ENCODE measurements around the gene STYXL1.

STYXL1 gene

GRCh38 chr7:75994388-75995051 lies 53.3 kb downstream of the STYXL1 start, which contains the start of gene TMEM120A:
TSS of gene TMEM120A (minus strand) at chr7:75994595. CDS start at chr7:75994570, 25 bp downstream.
- peak; percentile 56 to 98 (median 91) for DNase-seq

GRCh38 chr7:75993689-75994387 lies 54.0 kb downstream of the STYXL1 start:
- peak in 47 of 58 donors; percentile 24 to 85 (median 57) for DNase-seq

DNA sequence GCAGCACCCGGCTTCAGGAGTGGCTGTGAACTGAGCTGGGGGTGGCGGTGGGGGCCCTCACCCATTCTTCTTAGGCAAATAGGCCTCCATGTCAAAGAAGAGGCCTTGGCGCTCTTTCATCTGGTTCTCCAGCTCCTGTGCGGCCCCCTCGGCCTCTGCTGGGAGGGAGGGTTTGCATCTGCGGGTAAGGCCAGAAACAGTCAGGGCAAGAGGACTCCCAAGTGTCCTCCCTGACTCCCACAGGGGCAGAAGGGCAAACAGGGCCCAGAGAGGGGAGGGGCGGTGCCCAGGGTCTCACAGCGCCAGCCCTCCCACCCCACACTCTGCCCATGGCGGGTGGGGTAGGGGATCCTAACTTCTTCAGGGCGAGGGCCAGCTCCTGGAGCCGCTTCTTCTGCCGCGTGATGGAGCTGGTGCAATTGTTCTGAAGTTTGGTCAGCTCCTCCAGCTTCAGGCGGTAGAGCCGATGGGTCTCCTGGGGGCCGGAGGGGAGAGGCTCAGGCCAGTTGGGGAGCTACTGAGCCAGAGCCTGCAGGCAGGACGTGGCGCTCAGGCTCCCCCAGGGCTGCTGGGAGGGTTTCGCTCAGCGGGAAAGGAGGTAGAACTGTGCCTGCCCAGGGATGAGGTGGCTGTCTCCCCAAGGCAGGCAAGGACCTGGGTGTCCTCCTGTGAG lies 55.6 kb downstream of the STYXL1 start:
- DNase-seq, result no peak

GRCh38 chr7:75991531-75992082 lies 56.2 kb downstream of the STYXL1 start:
- no peak for DNase-seq

DNA sequence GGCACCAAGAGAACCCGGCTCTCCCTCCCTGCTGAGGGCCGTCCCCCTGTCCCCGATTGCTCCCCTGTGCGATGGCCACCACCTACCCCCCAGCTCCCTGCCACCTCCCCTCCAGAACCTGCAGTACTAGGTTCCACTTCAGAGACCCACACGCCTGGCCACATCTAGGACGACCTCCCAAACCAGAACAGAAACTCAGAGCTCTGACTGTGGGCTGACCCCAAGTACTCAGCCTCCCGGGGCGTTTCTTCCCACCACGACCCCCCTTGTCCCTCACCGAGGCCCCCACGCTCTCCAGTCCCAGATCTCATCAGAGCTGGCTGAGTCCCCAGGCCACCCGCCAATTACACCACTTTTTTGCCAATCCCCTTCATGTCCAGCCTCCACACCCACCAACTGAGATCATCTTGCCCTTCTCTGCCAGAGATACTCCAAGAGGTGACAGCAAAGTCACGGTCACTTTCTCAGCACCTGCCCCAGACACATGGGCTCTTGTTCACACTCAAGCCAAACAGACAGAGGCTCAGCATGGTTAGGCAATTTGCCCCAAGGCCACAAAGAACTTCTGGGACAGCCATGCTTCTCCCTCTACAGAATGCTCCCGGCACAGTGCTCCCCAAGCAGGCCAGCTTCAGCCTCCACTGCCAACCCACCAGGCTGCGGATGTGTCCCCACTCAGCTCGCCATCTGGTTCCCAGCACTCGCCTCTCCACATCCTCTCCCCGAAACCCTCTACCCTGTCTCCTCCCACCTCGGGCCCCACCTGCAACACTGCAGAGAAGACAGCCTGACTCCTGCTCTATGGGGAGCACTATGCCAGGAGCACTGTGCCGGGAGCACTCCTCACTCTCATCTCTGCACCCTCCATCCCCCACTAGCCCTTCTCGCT lies 58.1 kb downstream of the STYXL1 start:
- DNase-seq, result no peak

DNA sequence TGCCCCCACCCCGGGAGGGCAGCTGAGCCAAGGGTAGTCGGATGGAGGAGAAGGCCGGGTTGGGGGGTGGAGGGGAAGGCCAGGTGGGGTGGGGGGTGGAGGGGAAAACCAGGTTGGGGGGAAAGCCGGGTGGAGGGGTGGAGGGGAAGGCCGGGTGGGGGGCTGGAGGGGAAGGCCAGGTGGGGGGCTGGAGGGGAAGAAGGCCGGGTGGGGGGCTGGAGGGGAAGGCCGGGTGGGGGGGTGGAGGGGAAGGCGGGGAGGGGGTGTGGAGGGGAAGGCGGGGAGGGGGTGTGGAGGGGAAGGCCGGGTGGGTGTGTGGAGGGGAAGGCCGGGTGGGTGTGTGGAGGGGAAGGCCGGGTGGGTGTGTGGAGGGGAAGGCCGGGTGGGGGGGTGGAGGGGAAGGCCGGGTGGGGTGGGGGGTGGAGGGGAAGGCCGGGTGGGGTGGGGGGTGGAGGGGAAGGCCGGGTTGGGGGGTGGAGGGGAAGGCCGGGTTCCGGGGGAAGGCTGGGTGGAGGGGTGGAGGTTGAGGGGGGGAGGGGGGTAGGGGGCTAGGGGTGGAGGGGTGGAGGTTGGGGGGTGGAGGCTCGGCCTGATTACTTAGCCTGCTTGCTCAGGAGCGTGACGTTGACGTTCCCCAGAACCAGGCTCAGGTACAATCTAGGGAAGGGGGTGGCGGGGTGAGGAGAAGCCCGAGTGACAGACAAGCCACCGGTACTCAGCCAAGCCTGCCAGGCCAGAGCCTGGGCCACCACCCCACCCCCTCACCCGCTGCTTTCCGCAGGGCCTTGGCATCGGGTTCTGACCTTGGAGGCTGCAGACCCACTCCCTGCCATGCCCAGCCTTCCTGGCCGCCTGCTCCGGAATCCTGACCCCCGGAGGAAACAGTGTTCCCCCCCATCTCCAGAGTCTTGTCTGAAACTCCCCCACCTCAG lies 59.0 kb downstream of the STYXL1 start:
- DNase-seq, result peak in 14 of 58 donors; percentile 10 to 59 (median 24)

GRCh38 chr7:75987805-75988567 lies 59.8 kb downstream of the STYXL1 start:
- DNase-seq, result no peak

DNA sequence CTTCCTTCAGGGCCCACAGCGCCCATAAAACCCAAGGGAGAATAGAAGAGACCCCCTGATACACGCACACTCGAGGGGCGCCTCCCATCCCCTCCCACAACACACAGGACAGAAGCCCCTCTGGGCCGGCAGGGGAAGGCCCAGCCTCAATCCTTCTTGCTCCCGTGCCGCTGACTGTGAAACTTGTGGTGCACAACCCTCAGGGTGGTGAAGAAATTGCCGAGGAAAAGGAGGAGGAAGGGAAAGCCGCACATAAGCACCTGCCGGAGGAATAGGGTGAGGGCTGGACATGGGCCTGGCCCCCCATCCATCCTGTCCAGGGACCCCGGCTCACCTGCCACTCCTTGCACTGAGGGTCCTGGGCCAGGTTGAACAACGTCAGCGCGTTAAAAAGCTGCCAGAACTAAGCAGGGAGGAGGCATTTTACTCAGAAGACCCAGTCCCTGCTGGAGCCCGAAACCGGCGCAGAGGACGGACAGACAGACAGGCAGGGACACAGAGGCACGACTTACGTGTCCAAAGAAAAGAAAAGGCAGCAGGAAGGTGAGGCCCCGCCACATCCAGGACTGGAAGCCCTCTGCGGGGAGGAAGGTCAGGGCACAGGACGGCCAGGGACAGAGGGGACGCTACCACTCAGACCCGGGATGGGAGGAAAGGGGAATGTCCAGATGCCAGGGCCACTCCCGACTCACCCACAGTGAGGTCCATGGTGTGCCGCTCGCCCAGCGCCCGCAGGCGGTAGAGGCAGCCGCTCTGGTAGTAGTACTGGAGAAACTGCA lies 60.6 kb downstream of the STYXL1 start:
- no peak for DNase-seq

DNA sequence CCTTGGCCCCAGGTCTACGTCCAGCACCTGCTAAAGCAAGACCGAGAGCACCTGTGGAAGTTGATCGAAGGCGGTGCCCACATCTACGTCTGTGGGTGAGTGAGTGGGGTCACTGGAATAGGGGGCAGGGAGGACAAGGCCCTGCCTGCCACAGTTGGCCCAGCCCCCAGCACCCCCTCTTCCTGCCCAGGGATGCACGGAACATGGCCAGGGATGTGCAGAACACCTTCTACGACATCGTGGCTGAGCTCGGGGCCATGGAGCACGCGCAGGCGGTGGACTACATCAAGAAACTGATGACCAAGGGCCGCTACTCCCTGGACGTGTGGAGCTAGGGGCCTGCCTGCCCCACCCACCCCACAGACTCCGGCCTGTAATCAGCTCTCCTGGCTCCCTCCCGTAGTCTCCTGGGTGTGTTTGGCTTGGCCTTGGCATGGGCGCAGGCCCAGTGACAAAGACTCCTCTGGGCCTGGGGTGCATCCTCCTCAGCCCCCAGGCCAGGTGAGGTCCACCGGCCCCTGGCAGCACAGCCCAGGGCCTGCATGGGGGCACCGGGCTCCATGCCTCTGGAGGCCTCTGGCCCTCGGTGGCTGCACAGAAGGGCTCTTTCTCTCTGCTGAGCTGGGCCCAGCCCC lies 61.5 kb downstream of the STYXL1 start:
- DNase-seq, result no peak

DNA sequence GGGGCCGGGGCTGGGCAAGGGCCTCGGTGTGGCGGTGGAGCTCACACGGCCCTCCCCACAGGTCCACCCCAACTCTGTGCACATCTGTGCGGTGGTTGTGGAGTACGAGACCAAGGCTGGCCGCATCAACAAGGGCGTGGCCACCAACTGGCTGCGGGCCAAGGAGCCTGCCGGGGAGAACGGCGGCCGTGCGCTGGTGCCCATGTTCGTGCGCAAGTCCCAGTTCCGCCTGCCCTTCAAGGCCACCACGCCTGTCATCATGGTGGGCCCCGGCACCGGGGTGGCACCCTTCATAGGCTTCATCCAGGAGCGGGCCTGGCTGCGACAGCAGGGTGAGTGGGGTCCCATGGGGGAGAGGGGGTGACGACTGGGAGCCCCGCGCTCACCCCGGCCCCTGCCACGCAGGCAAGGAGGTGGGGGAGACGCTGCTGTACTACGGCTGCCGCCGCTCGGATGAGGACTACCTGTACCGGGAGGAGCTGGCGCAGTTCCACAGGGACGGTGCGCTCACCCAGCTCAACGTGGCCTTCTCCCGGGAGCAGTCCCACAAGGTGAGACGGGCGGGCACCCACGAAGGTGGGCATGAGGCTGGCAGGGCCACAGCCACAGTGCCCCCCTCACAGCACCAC lies 62.2 kb downstream of the STYXL1 start:
- no peak for DNase-seq

- DNase-seq, result no peak
Measured at GRCh38 chr7:75985009-75985517, 62.7 kb downstream of the STYXL1 start.

DNA sequence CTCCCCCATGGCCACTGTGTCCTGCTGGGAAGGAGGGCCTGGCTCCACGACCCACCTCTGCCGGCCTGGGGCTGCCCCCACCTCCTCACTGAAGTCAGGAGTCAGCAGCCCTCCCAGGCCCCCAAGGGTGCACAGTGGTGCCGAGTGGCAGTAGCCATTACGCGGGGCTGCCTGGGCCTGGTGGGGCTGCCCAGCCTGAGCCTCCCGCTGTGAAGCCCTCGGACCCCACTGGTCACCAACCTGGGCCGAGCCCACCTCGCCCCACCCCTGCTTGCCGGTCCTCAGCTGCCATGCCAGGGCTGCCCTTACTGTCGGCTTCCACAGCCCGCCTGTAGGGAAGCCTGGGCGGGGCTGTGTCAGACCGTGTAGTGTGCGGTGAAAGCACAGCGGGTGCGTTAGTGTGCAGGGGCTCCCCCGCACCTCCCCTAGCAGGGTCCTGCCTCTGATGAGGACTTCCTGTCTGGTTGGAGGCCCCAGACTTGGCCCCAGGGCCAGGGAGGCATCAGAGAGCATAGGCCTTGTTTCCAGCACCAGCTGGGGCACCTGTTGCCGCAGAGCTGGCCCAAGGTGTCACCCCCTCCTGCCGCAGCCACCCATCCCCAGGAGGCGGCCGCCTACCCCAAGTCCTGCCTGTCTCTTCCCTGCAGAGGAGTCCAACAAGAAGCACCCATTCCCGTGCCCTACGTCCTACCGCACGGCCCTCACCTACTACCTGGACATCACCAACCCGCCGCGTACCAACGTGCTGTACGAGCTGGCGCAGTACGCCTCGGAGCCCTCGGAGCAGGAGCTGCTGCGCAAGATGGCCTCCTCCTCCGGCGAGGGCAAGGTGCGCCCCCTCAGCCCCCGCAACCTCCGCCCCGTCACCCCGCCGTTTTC lies 63.4 kb downstream of the STYXL1 start:
- no peak for DNase-seq

GRCh38 chr7:75983471-75984129 lies 64.2 kb downstream of the STYXL1 start:
- no peak for DNase-seq

DNA sequence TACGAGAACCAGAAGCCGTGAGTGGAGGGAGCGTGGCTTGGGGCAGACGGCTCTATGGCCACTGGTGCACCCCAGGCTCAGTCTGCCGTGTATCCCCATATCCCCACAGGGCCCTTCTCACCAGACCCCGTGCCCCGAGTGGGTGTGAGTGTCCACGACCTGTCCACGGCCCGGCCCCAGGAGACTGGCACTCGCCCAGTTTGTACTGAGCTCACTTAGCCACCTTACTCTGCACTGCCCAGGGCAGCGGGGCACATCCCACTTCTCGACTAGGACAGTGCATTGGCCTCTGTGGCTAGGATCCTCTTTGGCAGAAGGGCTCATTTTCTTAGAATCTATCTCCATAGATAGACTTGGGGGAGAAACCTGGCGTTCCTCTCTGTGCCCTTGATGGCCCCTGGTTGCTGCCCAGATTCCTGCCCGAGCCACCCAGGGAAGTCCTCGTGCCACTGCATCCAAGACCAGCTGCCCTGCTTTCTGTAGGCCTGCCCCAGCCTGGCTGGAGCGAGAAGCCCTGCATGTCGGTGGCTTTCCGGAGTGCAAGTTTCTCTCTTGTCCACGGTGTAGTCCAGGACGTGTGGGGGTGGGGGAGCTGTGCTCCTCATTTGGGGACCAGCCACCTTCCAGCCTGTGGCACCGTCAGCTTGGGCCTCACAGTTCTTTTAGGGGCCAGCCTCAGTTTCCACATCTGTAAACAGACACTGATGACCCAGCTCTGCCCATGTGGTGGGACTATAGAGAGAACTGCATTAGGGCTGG lies 65.3 kb downstream of the STYXL1 start:
- DNase-seq, result no peak
